GM12873 (cell line): Measurements from ENCODE around the gene SNIP1.

Experiments used
- TF ChIP-seq, protein P1 (sequence below): IDR thresholded peaks from 2 replicates; pipeline ENCODE4 v1.5.1; 2012; ENCODE audit warnings: low read depth, mild to moderate bottlenecking, moderate library complexity, low read length, control low read depth; ENCODE audit not compliant: insufficient read depth; ENCODE audit errors: missing control alignments

Gene SNIP1, protein sequence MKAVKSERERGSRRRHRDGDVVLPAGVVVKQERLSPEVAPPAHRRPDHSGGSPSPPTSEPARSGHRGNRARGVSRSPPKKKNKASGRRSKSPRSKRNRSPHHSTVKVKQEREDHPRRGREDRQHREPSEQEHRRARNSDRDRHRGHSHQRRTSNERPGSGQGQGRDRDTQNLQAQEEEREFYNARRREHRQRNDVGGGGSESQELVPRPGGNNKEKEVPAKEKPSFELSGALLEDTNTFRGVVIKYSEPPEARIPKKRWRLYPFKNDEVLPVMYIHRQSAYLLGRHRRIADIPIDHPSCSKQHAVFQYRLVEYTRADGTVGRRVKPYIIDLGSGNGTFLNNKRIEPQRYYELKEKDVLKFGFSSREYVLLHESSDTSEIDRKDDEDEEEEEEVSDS

DNA sequence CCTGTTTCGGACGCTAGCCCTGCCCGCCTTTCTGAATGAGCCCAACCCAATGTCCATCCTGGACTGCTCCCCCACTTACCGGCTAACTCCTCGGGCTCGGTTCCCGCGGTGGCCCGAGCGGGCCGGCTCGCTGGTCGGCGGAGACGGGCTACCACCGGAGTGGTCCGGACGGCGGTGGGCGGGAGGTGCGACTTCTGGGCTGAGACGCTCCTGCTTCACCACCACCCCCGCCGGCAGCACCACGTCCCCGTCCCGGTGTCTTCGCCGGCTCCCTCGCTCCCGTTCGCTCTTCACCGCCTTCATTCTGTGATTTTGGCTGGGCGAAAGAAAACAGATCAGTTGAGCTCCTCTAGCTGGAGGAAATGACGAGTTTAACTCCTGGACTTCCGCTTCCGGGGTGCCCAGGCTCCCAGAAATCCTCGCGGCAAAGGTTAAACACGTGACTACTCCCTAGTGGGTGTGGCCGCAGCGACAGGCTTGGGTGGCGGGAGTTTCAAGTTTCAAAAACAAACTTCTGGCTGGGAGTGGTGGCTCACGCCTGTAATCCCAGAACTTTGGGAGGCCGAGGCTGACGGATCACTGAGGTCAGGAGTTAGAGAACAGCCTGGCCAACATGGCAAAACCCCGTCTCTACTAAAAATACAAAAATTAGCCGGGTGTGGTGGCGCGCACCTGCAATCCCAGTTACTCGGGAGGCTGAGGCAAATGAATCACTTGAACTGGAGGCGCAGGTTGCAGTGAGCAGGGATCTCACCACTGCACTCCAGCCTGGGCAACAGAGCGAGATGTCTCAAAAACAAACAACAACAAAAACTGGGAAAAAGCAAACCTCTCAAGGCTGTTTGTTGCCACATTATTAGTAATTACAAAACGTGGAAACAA, at the start of gene SNIP1:
Gene SNIP1, minus strand, starts transcription at position 367 of the 882 bp plus-strand sequence. Its CDS starts 64 bp downstream, at position 303.
- TF ChIP-seq, protein P1, sequence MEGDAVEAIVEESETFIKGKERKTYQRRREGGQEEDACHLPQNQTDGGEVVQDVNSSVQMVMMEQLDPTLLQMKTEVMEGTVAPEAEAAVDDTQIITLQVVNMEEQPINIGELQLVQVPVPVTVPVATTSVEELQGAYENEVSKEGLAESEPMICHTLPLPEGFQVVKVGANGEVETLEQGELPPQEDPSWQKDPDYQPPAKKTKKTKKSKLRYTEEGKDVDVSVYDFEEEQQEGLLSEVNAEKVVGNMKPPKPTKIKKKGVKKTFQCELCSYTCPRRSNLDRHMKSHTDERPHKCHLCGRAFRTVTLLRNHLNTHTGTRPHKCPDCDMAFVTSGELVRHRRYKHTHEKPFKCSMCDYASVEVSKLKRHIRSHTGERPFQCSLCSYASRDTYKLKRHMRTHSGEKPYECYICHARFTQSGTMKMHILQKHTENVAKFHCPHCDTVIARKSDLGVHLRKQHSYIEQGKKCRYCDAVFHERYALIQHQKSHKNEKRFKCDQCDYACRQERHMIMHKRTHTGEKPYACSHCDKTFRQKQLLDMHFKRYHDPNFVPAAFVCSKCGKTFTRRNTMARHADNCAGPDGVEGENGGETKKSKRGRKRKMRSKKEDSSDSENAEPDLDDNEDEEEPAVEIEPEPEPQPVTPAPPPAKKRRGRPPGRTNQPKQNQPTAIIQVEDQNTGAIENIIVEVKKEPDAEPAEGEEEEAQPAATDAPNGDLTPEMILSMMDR, result no peak

DNA sequence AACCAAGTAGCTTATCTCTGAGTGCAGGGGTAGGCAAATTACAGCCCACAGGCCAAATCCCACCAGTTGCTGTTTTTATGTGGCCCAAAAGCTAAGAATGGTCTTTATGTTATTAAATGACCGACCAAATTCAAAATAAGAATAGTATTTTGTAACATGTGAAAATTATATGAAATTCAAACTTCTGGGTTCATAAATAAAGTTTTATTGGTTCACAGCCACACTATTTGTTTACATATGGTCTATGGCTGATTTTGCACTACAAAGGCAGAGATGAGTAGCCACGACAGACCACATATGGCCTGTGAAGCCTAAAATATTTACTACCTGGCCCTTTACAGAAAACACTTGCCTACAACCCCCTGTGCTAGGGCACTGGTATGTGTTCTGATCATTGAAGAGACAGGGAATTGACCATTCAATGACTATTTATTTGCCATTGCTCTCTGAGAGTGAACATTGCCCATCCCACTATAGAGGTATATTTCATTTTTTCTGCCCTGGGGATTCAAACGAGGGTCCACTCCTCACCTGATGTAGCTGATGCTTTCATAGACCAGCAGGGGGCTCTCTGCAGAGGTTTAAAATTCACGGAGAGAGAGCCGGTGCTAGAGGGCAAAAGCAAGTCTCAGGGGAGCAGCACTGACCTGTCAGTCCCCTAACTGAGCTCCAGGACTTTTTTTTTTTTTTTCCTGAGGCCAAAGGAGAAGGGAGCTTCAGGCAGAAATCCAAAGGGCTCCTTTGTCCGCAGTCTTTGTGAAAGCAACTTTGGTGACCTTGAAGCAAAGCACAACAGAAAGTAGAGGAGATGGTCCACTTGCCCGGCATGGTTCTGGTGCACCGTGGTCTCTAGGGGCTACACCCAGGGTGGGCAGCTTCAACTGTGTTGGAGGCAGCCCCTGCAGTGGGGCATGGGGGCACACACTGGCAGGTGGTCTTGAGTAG, 48.9 kb upstream of the SNIP1 start:
- TF ChIP-seq, protein P1, result peak; percentile 71

DNA sequence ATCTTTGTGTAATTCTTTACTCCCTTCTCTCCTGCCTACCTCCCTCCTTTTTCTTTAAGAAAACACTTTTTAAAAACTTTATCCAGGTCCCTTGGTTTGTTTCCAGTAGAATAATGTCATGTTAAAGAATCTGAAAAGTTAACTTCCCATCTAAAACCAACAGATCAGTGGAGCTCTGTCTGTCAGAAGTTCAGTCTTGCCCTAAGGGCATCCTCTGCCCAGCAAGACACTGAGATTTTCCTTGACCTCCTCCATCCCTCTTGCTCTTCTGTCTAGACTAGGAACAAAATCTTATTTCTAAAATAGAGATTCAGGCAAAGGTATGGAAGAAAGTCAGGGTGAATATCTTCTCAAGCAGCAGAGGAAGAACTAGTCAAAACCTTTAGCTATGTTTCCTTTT, 47.3 kb upstream of the SNIP1 start:
- TF ChIP-seq, protein P1, result no peak

DNA sequence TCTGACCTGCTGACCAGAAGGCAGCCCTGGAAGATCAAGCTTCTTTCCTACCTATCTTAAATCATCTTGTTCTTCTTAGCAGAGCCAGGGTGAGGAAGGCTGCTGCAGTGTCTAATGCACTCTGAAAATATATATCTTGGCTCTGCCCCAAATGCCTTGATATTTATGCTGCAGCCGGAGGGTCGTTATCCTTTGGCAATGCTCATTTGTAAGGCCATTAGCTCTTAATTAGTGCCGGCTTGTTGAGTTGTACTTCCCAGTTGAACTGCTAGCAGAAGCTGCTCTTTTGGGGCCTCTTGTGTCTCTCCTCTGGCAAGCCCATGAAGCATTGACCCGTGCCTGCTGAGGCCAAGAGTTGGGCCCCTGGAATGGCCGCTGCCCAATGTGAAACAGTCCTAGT, 45.8 kb upstream of the SNIP1 start:
- TF ChIP-seq, protein P1, result no peak

DNA sequence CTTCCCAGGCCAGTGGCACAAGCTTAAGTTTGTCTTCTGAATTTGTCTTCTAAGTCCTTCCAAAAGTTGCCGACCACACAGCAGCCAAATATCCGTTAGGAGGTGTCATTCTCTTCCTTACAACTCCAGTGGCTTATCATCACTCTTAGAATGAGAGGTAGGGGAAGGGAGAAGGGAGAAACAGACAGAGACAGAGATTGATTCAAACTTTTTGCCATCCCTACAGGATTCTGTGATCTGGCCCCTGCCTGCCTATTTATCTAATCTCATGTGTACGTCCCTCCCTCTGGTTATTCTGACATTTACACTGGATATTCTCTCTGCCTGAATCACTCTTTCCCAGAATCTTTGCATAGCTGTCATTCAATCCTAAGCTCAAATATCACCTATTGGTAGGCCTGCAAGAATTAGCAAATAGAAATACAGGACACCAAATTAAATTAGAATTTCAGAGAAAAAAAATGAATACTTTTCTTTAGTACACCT, 42.1 kb upstream of the SNIP1 start:
- TF ChIP-seq, protein P1, result no peak

DNA sequence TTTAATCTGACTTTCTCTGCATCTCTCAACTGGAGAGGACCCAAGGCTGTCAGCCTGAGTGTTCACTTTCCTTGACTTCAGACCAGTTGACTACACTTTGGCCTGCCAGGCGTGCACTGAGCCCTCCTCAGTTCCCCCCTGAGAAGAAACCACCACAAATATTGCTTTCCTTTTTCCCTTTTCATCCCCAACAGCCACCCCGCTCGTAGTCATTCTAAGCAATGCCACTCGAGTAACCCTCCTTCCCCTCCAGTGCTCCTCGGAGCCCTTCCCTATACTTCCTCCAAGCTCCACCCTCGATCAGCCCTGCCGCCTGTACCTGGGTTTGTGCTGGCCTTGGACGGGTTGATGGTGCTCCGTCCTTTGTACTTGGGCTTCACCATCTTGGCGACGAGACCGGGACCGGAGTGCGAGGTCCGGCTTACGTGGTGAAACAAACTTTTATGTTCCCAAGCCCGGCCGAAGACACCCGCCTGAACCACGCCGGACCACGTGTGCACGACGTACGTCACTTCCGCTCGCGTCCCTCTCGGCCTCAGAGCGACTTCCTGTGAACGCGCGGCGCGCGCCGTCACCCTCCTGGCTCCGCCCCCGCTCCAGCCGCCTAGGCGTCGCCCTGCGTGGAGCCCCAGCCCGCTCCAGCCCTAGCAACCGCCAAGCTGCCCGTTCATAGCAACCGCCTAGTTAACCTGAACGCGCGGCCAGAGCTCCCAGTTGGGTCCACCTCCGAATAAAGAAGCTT, 41.5 kb upstream of the SNIP1 start, which contains the start of gene GNL2:
Gene GNL2, minus strand, starts transcription at position 498 of the 742 bp plus-strand sequence. Its CDS starts 115 bp downstream, at position 383.
- TF ChIP-seq, protein P1, result no peak
